GM19438 (cell line): ENCODE results near the gene SECTM1.
"Not testable (repeated sequence)": the region's sequence is repeated elsewhere in the genome, so short reads cannot be mapped to it uniquely, and the experiment has no call there.

Experiments
- ATAC-seq: cut with Tn5 transposase; IDR thresholded peaks from one replicate; pipeline ENCODE4 v1.9.1; 2021; ENCODE audit warnings: low read depth; ENCODE audit not compliant: unreplicated experiment

SECTM1 gene

DNA sequence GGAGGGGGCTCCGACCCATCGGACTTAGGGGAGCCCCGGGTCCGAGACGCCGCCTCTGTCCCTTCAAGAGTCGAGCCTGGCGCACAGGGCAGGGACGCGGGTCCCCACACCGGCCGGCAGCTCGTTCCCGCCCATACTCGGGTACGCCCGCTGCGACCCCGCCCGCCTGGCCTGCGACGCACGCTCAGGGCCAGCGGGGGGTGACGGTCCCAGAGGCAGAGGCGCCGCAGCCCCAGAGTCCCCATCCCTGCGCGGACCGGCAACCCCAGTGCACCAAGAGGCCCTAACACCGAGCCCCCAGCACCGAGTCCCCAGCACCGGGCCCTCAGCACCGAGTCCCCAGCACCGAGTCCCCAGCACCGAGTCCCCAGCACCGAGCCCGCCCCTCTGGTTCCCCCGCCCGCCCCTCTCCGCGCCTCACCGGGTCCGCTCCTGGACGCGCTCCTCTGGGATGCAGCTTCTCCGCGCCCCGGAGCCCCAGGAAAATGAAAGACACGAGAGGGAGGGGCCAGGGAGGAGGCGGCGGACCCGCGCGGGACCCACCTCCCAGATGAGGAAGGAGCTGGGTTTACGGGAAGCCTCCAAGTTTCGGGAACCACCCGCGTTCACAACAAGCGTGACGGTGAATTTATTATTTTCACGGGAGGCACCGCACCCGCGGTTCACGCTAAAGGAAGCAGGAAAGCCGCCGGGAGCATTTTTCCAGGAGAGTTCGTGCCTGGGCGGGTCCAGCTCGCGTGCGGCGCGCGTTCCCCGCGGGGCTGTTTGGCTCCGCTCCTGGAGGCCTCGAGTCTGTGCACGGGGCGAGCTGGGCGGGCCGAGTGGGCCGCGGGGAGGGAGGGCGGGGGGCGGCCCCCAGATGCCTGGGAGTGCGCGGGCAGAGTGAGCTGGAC is at the start of gene SECTM1:
Gene SECTM1 (minus strand): TSS at position 488 of the 893 bp plus-strand sequence. CDS start 6,526 bp downstream, outside the sequence.
- no peak for ATAC-seq

DNA sequence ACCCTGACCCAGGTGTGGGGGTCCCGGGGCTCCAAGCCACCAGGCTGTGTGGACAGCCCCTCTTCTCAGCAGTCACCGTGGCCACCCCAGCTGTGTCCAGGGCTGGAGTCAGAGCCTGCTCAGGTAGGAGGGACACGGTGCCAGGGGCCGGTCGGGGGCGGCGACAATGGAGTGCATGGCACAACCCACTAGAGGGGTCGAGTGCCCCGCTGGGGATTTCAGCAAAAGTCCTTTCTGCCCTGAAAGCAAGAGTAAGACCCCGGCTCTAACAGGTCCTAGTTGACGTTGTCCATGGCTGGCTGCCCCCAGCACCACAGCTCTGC is 49.3 kb upstream of the SECTM1 start:
- ATAC-seq: no peak

DNA sequence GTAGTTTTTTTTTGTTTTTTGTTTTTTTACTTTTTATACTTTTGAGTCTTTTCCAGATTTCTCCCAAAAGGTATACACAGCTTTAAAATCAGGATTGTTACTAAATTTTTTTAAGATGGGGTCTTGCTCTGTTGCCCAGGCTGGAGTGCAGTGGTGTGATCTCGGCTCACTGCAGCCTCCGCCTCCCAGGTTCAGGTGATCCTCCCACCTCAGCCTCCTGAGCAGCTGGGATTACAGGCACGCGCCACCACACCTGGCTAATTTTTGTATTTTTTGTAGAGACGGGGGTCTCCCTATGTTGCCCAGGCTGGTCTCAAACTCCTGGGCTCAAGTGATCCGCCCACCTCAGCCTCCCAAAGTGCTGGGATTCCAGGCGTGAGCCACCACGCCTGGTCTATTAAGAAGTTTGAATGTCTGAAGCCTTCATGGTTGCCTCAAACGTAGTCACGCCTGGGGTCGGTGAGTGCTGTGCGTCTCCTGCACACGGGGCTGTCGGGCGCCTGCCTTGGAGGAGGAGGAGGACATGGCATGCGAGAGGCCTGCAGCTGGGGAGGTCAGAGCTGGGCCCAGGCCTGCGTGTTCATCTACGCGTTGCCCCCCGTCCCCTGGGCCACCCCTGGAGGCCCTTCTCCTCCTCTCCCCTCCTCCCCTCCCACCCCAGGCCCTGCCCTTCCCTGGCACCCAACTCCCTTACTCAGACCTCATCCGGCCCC is 48.8 kb upstream of the SECTM1 start:
- ATAC-seq: not testable (repeated sequence)

DNA sequence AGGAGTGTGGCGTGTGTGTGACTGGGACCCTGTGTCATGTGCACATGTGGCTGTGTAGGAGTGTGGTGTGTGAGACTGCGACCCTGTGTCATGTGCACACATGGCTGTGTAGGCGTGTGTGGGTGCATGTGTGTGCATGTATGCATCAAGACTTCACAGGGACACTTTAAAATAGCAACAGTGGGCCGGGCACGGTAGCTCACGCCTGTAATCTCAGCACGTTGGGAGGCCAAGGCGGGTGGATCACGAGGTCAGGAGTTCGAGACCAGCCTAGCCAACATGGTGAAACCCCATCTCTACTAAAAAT is 48.1 kb upstream of the SECTM1 start:
- not testable (repeated sequence) for ATAC-seq

DNA sequence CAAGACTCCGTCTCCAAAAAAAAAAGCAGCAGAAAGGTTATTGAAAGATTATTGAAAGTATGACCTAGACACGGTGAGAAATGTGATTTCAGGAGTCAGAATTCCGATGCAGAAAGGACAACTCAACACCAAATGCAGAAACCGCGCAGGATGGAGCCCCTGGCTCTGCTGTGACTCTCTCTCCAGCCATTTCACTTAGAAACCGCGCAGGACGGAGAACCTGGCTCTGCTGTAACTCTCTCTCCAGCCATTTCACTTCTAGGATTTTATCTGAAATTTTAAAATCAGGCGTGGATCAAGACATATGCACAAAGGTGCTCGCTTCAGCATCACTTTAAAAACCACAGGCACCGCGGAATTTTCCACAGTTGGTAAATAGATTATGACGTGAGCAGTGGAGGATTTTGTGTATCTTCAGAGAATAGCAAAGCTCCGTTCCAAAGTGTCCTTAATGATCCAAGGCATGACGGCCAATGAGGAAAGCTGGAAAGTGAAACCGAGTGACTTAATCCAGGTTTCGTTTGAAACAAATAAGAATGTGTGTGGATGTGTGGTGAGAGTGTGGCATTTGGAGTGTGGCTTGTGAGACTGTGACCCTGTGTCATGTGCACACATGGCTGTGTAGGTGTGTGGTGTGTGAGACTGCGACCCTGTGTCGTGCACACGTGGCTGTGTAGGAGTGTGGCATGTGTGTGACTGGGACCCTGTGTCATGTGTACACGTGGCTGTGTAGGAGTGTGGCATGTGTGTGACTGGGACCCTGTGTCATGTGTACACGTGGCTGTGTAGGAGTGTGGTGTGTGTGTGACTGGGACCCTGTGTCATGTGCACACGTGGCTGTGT is 47.5 kb upstream of the SECTM1 start:
- no peak for ATAC-seq

DNA sequence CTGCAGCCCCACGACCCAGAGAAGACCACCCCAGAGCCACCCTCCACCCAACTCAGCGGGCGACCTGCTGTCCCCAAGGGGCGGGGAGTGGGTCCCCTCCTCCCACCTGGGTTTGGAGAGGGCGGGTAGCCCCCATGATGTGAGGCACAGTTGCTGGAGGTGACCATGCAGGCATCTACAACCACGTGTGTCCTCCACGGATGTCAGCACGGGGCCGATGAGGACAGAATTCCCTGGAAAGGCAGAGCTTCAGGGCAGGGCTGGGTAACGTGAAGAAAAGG is 45.1 kb upstream of the SECTM1 start:
- no peak for ATAC-seq

DNA sequence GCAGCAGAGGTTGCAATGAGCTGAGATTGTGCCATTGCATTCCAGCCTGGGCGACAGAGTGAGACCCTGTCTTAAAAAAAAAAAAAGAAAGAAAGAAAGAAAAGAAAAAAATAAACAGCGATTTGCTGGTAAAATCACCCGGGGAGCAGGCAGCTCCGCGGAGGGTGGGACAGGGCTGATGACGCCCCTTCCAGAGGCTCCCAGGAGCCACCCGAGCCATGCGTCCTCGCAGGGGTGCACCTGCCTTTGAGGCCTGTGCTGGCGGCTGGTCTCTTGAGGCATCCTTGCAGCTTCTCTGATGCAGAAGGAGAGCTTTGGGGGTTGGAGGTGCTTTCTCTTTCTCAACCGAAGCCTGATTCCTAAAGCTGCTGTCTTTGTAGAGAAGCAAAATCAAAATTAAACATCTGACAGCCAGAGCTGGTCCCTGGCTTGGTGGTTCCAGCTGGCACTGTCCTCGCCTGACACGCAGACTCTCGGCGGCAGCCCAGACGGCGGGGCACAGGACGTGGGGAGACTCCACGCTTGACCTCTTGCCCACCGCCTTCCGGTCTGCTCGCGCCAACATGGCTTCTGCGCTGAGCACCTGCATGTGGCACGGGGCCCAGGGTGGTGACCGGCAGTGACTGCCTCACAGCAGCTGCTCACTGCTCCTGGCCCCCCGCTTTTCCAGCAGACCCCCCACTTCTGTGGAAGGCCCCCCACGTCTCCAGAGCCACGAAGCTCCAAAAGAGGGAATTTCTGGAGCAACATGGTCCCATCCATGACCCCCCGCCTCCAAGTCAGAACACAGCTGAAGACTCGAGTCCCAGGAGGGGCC is 44.6 kb upstream of the SECTM1 start:
- no peak for ATAC-seq

DNA sequence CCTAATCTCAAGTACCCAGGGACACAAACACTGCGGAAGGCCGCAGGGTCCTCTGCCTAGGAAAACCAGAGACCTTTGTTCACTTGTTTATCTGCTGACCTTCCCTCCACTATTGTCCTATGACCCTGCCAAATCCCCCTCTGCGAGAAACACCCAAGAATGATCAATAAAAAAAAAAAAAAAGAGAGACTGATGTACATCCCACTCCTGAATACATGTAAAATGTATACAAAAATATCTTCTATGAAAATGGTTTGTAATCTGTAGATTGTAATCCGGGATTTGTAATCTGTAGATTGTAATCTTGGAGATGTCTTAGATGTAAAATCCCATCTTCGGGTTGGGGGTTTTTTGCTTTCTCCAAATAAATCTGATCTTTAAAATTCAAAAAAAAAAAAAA is 43.7 kb upstream of the SECTM1 start:
- ATAC-seq: not testable (repeated sequence)

DNA sequence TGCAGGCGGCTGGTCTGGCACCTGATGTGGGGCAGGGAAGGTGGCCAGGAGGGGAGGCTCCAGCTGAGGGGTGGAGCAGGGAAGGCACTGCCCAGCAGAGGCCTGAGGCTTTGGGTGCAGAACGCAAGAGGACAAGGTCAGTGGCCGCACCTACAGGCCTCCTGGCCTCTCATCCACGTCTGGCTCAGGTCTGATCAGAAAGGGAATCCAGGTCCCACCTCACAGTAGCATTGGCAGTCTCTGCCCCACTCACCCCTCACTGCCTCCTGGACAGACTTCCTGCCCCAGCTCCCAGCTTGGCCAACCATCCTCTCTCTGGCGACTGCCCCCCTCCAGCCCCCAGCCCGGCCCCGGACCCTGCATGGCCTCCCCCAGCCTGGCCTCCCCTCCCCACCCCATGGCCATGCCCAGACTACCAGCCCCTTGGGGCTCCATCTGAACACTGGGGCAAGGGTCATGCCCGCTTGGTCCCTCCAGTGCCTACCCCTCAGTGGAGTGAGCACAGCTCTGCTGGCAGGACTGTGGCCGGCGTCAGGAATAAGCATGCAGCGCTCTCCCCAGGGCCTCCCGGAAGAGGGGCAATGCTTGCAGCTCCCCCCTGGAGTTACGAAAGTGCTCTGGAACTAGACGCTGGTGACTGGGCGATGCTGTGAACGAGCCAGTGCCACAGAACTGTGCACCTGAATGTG is 42.6 kb upstream of the SECTM1 start:
- ATAC-seq: no peak

DNA sequence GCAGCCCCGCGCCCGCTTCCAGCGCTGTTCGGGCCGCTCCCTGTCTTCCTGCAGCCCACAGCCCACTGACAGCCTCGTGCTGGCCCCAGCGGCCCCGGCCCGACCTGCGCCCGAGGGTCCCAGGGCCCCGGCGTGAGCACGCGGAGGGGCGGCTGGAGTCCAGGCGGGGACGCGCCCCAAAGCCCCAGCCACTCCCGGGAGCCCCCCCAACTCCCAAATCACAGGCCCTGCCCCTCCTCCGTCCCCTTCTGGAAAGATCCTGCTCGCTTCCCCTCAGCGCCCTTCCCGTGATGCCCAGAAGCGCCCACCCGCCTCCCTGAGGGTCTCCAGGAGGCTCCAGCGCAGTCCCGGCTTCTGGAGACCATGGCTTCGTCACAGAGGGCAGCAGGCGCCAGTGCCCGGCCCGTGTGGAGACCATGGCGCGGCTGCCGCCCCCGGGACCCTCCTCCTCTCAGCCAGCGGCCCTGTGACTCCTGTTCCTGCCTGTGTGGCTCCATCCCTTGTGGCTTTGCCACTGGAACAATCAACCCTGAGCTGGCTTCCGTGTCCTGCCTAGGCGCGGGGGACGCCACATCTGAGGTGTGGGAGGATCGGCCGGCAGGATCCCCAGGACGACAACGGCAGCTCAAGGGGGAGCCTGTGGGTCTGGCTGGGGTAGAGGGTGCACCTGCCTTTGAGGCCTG is 41.9 kb upstream of the SECTM1 start:
- ATAC-seq: no peak

DNA sequence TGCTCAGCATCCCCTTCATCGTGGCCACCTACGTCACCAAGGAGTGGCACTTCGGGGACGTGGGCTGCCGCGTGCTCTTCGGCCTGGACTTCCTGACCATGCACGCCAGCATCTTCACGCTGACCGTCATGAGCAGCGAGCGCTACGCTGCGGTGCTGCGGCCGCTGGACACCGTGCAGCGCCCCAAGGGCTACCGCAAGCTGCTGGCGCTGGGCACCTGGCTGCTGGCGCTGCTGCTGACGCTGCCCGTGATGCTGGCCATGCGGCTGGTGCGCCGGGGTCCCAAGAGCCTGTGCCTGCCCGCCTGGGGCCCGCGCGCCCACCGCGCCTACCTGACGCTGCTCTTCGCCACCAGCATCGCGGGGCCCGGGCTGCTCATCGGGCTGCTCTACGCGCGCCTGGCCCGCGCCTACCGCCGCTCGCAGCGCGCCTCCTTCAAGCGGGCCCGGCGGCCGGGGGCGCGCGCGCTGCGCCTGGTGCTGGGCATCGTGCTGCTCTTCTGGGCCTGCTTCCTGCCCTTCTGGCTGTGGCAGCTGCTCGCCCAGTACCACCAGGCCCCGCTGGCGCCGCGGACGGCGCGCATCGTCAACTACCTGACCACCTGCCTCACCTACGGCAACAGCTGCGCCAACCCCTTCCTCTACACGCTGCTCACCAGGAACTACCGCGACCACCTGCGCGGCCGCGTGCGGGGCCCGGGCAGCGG is 41.2 kb upstream of the SECTM1 start:
- no peak for ATAC-seq

DNA sequence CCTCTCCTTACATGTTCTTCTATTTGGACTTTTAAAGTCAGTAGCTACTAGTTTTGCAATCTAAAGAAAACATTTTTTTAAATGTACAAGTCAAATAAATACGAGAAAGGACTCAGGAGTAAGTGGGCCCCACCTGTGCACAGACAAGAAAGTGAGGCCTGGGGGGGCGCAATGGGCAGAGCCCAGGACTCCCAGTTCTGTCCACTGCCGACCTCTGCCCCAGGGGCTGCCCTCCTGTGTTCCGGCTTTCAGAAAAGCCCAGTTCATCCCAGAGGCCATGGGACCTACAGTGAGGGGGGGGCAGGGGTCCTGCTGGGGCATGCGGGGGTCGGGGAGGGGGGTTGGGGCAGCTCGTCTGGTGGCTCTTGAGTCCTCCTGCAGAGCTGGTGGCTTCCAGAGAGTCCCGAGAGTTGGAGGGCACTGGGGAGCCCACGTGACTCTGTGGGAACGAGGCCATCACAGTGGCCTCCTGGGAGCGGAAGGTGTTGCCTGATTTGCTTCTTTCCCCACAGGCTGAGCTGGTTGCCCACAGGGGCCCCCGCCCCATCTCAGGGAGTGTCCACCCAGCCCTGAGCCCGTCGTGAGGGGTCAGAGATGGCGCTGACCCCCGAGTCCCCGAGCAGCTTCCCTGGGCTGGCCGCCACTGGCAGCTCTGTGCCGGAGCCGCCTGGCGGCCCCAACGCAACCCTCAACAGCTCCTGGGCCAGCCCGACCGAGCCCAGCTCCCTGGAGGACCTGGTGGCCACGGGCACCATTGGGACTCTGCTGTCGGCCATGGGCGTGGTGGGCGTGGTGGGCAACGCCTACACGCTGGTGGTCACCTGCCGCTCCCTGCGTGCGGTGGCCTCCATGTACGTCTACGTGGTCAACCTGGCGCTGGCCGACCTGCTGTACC is 40.4 kb upstream of the SECTM1 start:
- no peak for ATAC-seq

DNA sequence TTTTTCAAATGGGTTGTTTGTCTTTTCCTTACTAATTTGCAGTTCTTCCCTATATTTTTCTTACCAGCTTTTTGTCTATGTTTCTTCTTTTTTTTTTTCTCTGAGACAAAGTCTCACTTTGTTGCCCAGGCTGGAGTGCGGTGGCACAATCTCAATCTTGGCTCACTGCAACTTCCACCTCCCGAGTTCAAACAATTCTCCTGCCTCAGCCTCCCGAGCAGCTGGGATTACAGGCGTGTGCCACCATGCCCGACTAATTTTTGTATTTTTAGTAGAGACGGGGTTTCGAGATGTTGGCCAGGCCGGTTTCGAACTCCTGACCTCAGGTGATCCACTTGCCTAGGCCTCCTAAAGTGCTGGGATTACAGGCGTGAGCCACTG is 39.5 kb upstream of the SECTM1 start:
- ATAC-seq: not testable (repeated sequence)

DNA sequence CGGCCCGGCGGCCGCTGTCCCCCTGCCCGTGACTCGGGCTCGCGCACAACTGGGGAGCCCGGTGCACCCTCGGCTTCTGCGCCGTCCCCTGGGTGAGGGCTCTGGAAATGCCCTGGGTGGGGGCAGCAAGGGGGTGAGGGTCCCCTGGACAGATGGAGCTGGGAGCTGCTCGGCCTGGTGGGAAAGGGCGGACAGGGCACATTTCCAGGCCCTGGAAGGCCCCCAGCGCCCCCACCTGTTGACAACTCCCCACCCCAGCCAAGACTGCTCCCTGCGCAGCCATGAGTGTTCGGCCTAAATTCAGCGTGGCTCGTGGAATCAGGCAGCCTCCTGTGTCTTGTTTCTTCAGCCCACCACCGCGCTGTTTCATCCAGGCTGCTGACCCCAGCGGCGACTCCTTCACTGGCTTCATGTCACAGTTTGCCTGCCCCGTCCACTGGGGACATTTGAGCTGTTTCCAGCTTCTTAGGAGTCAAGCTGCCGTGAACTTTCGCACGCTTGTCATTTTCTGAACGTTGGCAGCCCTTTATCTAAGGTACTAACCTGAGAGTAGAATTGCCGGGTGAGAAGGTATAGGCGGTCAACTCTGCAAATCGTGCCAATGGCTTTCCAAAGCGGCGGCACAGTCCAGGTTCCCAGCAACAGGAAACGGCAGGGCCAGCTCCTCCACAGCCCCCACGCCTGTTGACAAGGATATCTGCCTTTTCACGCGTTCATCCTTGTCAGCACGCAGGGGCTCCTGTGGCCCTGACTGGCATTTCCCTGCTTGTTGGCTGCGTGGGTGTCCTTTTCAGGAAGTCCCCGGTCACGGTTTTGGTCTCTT is 38.9 kb upstream of the SECTM1 start:
- ATAC-seq: no peak

DNA sequence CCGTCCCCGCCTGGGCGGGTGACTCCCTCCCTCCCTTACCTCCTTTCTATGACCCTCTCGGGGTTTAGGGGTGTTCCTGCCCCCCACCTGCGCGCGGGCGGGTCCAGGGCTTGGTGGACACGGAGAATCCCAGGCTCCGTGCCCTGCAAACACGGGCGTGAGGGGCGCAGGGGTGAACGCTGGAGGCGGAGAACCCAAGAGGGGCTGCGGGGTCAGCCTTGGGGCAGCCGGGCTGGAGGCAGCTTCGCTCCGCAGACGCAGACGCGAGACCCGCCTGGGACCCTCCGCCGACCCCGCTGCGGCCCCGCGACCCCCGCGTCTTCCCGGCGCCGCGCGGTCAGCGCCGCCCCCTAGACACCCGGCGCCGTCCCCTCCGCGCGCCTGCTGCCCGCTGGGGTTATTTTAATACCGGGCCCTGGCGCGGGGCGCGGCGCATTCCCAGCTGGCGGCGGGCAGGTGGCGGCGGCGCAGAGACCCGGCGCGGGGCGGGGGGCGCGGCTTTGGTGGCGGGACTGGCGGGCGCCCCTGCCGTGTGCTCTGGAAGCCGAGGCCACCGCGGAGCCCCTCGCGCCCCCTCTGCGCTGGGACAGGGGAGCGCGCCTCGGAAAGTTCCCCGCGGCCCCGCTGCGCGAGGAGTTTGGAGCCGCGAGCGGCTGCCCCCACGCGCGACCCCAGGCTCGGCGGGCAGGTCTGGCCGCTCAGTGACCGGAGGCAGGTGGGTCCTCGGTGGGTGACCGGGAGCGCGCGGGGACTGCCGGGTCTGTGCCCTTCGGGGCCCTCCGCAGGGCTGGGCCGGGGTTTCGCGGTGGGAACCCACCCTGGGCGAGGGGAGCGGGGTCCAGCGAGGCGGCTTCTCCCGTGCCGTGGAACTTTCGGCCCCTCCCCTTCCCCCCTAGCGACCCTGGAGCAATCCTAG is 38.0 kb upstream of the SECTM1 start, which contains the start of gene UTS2R:
Gene UTS2R (plus strand): TSS at position 433 of the 916 bp plus-strand sequence. CDS start 2,560 bp downstream, outside the sequence.
- no peak for ATAC-seq
